MM.1S (cell line): ENCODE measurements around the gene SLC36A4.
"Not testable (repeated sequence)": the region's sequence is repeated elsewhere in the genome, so short reads cannot be mapped to it uniquely, and the experiment has no call there.

Experiments used
- DNase-seq: peaks from one replicate; pipeline ENCODE4 v3.0.0-alpha.2; 2015
- H2AFZ ChIP-seq: fragments of 300-600 bp; sonication (generic); 2 replicates; pipeline ENCODE4 v1.6.0; 2016; ENCODE audit warnings: antibody characterized with exemption, low read length
- H3F3A ChIP-seq: fragments of 300-600 bp; sonication (generic); 2 replicates; pipeline ENCODE4 v1.6.1; 2016; ENCODE audit warnings: mild to moderate bottlenecking, antibody characterized with exemption, low read length, moderate library complexity, mixed read lengths; ENCODE audit not compliant: insufficient read depth
- H3K27ac ChIP-seq: fragments of 300-600 bp; sonication (generic); 2 replicates; pipeline ENCODE4 v1.5.1; 2016; ENCODE audit warnings: mild to moderate bottlenecking, low read length
- H3K27me3 ChIP-seq: fragments of 300-600 bp; sonication (generic); replicated peaks from 2 replicates; pipeline ENCODE4 v1.6.0; 2016; ENCODE audit warnings: low read length; ENCODE audit not compliant: insufficient read depth
- H3K36me3 ChIP-seq: fragments of 300-600 bp; sonication (generic); replicated peaks from 2 replicates; pipeline ENCODE4 v1.6.1; 2016; ENCODE audit warnings: mild to moderate bottlenecking, low read length, mixed read lengths; ENCODE audit not compliant: insufficient read depth
- H3K4me1 ChIP-seq: fragments of 300-600 bp; sonication (generic); 2 replicates; pipeline ENCODE4 v1.6.1; 2016; ENCODE audit warnings: low read length, mixed read lengths
- H3K4me2 ChIP-seq: fragments of 300-600 bp; sonication (generic); 2 replicates; pipeline ENCODE4 v1.6.0; 2016; ENCODE audit warnings: low read depth, low read length
- H3K4me3 ChIP-seq: fragments of 300-600 bp; sonication (generic); 2 replicates; pipeline ENCODE4 v1.5.1; 2016; ENCODE audit warnings: low read length, mixed read lengths
- H3K79me2 ChIP-seq: fragments of 300-600 bp; sonication (generic); 2 replicates; pipeline ENCODE4 v1.6.1; 2016; ENCODE audit warnings: mixed run types, low read length, mixed read lengths
- H3K9ac ChIP-seq: fragments of 300-600 bp; sonication (generic); 2 replicates; pipeline ENCODE4 v1.6.1; 2016; ENCODE audit warnings: low read length, mixed read lengths
- H3K9me2 ChIP-seq: fragments of 300-600 bp; sonication (generic); replicated peaks from 2 replicates; pipeline ENCODE4 v1.6.1; 2016; ENCODE audit warnings: mild to moderate bottlenecking, low read length, mixed read lengths; ENCODE audit not compliant: insufficient read depth
- H3K9me3 ChIP-seq: fragments of 300-600 bp; sonication (generic); replicated peaks from 2 replicates; pipeline ENCODE4 v1.6.1; 2016; ENCODE audit warnings: mild to moderate bottlenecking, low read length, mixed read lengths; ENCODE audit not compliant: insufficient read depth
- H4K20me1 ChIP-seq: fragments of 300-600 bp; sonication (generic); 2 replicates; pipeline ENCODE4 v1.6.1; 2016; ENCODE audit warnings: mild to moderate bottlenecking, low read length, moderate library complexity, mixed read lengths; ENCODE audit not compliant: insufficient read depth
- CTCF ChIP-seq: fragments of 300-600 bp; sonication (generic); IDR thresholded peaks from 2 replicates; pipeline ENCODE4 v1.5.1; 2016; ENCODE audit warnings: antibody characterized with exemption, low read length, mixed read lengths
- EZH2 ChIP-seq: fragments of 300-600 bp; sonication (generic); optimal IDR thresholded peaks from 2 replicates; pipeline ENCODE3; 2017; ENCODE audit warnings: low read depth, mild to moderate bottlenecking, antibody characterized with exemption, low read length, mixed read lengths
- EZH2phosphoT487 ChIP-seq: fragments of 300-600 bp; sonication (generic); IDR thresholded peaks from 2 replicates; pipeline ENCODE4 v1.6.1; 2018; ENCODE audit warnings: antibody characterized with exemption, low read length

The SLC36A4 gene

GRCh38 chr11:93197380-93198214 lies at the start of gene SLC36A4:
TSS of gene SLC36A4 (minus strand) at chr11:93197991. CDS start at chr11:93197832, 159 bp downstream.
- TF ChIP-seq CTCF (no peak), EZH2phosphoT487 (no peak), EZH2 (no peak)
- Histone ChIP-seq H3K27me3 (no peaks in the 10 kb centered on the region), H3K9me2 (no peaks in the 10 kb centered on the region), H3K4me3 (peak within 1 kb of the TSS; percentile 79), H2AFZ (peak within 1 kb of the TSS; percentile 87), H4K20me1 (no peaks in the 10 kb centered on the region), H3K9ac (peak within 1 kb of the TSS; percentile 94), H3K79me2 (peaks cover 30% of the 10 kb centered on the region), H3K27ac (peak within 1 kb of the TSS; percentile 82), H3K36me3 (no peaks in the 10 kb centered on the region), H3K9me3 (no peaks in the 10 kb centered on the region), H3F3A (peaks cover 4% of the 10 kb centered on the region; the same call in 1 of the 2 replicates), H3K4me2 (peak within 1 kb of the TSS; percentile 77), H3K4me1 (no peaks in the 10 kb centered on the region)
- DNase-seq = peak; percentile 88

- not testable (repeated sequence) for H3K4me3 ChIP-seq, H3K27me3 ChIP-seq, H3K9me2 ChIP-seq, H3K36me3 ChIP-seq, H3K4me2 ChIP-seq, DNase-seq, H3K4me1 ChIP-seq, H3K79me2 ChIP-seq, H3K9ac ChIP-seq, H3F3A ChIP-seq, H4K20me1 ChIP-seq, H3K27ac ChIP-seq, H2AFZ ChIP-seq, H3K9me3 ChIP-seq
Measured at GRCh38 chr11:93246790-93247189, 49.0 kb upstream of the SLC36A4 start.

GRCh38 chr11:93244018-93244417 lies 46.2 kb upstream of the SLC36A4 start:
- Histone ChIP-seq H3K36me3 (no peaks in the 10 kb centered on the region), H3K4me1 (no peaks in the 10 kb centered on the region), H3K4me2 (no peak overlapping the region), H3K4me3 (no peak overlapping the region), H2AFZ (no peak overlapping the region), H3K79me2 (no peaks in the 10 kb centered on the region), H4K20me1 (no peaks in the 10 kb centered on the region), H3K9ac (no peak overlapping the region), H3K9me3 (no peaks in the 10 kb centered on the region), H3K9me2 (no peaks in the 10 kb centered on the region), H3K27ac (no peak overlapping the region), H3K27me3 (no peaks in the 10 kb centered on the region), H3F3A (no peaks in the 10 kb centered on the region)
- DNase-seq = no peak
- TF ChIP-seq EZH2 (no peak), CTCF (no peak), EZH2phosphoT487 (no peak)

- Histone ChIP-seq H4K20me1 (no peaks in the 10 kb centered on the region), H3K4me3 (no peak overlapping the region), H3K27ac (no peak overlapping the region), H2AFZ (no peak overlapping the region), H3K4me2 (no peak overlapping the region), H3K9me2 (no peaks in the 10 kb centered on the region), H3K9me3 (no peaks in the 10 kb centered on the region), H3F3A (no peaks in the 10 kb centered on the region), H3K79me2 (no peaks in the 10 kb centered on the region), H3K27me3 (no peaks in the 10 kb centered on the region), H3K36me3 (no peaks in the 10 kb centered on the region), H3K9ac (no peak overlapping the region), H3K4me1 (no peaks in the 10 kb centered on the region)
- no peak for DNase-seq
- TF ChIP-seq EZH2phosphoT487 (no peak), CTCF (no peak)
Measured at GRCh38 chr11:93239966-93240365, 42.2 kb upstream of the SLC36A4 start.
